H1 (cell line): Measurements from ENCODE around the gene SLC35F5. TPM values are rescaled to one million over a fixed set of nuclear protein-coding genes. Genes with fewer than 3 reads are reported as not detected.

Source experiments
- RAD21 ChIP-seq, 2 experiments: IDR thresholded peaks in 1 of 2; conservative IDR thresholded peaks in 1 of 2; 2 replicates each; pipeline ENCODE4 v1.6.1; 2011; ENCODE audit warnings: low read depth in 2 of 2, low read length in 2 of 2, improper control_type of control experiment in 1 of 2, inconsistent platforms in 1 of 2, mild to moderate bottlenecking in 1 of 2, moderate library complexity in 1 of 2
- SIX5 ChIP-seq: IDR thresholded peaks from 2 replicates; pipeline ENCODE4 v1.6.1; 2011; ENCODE audit warnings: mild to moderate bottlenecking, low read depth, low read length
- polyA plus RNA-seq, 7 experiments: library from polyadenylated mRNA; depleted of rRNA in 3 of 7; stranded (reverse) in 5 of 7; unstranded in 2 of 7; fragments of >200 nt in 5 of 7; fragments of 200-250 nt in 2 of 7; gene quantifications; 1 replicate in 5 of 7; 2 replicates in 1 of 7; 4 replicates in 1 of 7; pipeline versions ENCODE4 v1.2.1 to v1.2.3, GENCODE V29; 2011 to 2013; ENCODE audit warnings: missing spikeins in 2 of 7, mixed read lengths in 2 of 7
- total RNA-seq: library from RNA; stranded (reverse); fragmentation: NEBNext Ultra II Directional; extraction: Animal tissue kit (Norgen Biotek cat#: 25700); gene quantifications from 2 replicates; pipeline ENCODE4 v1.2.1, GENCODE V29; 2021
- TF ChIP-seq, protein P1 (sequence below), 3 experiments: IDR thresholded peaks; 1 replicate in 2 of 3; 2 replicates in 1 of 3; pipeline versions ENCODE4 v1.5.1 to v1.6.1; 2011; ENCODE audit warnings: low read length in 3 of 3, mild to moderate bottlenecking in 3 of 3, inconsistent platforms in 2 of 3, low read depth in 1 of 3, moderate library complexity in 1 of 3; ENCODE audit not compliant: insufficient read depth in 1 of 3; ENCODE audit errors: control extremely low read depth in 1 of 3

The SLC35F5 gene
- total and polyA plus RNA-seq, 2 of the 8 experiments (the other 6 are each of a cell fraction or from before 2014, with no cell fraction given), result 11.8 to 22.2 TPM

DNA sequence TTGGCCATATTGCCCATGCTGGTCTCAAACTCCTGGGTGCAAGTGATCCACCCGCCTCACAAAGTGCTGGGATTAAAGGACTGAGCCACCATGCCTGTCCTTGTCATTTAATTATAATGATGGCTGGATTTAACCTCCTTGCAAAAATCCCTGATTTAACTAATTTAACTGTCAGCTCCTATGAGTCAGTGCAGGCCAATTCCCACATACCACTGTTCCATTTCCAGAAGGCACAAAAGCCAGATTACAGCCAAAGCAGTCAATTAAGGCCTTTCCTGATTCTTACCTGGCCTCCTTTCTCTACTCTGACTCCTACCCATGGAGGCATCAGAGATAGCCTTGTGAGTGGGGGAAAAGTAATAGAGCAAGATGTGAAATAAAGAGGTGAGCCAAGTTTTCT is 12.3 kb upstream of the SLC35F5 start (continued):
- TF ChIP-seq SIX5 (no peak), RAD21 (IDR thresholded peaks at IDR 0.05 in 1 of 2, conservative IDR thresholded peaks at IDR 0.05 in 1 of 2; ENCODE audit: low read depth in 2 of 2, low read length in 2 of 2) (no peak)
- TF ChIP-seq, protein P1, sequence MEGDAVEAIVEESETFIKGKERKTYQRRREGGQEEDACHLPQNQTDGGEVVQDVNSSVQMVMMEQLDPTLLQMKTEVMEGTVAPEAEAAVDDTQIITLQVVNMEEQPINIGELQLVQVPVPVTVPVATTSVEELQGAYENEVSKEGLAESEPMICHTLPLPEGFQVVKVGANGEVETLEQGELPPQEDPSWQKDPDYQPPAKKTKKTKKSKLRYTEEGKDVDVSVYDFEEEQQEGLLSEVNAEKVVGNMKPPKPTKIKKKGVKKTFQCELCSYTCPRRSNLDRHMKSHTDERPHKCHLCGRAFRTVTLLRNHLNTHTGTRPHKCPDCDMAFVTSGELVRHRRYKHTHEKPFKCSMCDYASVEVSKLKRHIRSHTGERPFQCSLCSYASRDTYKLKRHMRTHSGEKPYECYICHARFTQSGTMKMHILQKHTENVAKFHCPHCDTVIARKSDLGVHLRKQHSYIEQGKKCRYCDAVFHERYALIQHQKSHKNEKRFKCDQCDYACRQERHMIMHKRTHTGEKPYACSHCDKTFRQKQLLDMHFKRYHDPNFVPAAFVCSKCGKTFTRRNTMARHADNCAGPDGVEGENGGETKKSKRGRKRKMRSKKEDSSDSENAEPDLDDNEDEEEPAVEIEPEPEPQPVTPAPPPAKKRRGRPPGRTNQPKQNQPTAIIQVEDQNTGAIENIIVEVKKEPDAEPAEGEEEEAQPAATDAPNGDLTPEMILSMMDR (IDR thresholded peaks at IDR 0.05; ENCODE audit: control extremely low read depth in 1 of 3, insufficient read depth in 1 of 3, low read depth in 1 of 3, low read length in 3 of 3), result no peak
